HuH-7 (cell line): ENCODE measurements around the gene SPSB1.
"Not testable (repeated sequence)": the region's sequence is repeated elsewhere in the genome, so short reads cannot be mapped to it uniquely, and the experiment has no call there.

Experiments
- DNase-seq: peaks from one replicate; pipeline ENCODE4 v3.0.0; 2011; ENCODE audit warnings: low spot score

The SPSB1 gene

DNA sequence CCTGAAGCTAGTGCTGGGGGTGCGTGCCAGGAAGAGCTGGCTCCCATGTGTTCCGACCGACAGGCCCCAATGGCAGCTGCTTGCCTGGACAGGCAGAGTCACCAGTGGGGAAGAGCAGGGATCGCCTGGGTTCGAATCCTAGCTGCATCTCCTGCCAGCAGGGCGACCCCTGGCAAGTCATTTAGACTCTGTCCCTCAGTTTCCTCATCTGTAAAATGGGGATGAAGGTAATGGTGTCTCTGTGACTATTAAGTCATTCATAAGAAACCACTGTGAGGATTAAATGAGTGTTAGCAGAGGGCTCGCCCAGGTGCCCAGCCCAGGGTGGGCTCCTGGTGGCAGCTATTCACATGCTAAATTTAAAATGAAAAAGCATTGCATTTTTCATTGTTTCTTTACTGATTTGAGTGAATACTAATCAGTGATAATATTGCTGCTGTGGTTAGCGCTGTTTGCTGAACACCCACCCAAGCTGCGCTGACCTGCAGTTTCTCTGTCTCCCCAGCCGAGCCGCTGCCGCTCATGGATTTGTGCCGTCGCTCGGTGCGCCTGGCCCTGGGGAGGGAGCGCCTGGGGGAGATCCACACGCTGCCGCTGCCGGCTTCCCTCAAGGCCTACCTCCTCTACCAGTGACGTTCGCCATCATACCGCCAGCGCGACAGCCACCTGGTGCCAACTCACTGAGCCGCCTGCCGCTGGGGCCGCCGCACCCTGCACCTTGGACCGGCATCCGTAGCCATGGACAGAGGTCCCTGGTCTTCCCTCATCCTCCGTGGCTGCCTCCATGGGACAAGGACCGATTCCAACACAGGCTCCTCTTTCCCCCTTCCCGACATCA lies 74.5 kb downstream of the SPSB1 start:
- no peak for DNase-seq

DNA sequence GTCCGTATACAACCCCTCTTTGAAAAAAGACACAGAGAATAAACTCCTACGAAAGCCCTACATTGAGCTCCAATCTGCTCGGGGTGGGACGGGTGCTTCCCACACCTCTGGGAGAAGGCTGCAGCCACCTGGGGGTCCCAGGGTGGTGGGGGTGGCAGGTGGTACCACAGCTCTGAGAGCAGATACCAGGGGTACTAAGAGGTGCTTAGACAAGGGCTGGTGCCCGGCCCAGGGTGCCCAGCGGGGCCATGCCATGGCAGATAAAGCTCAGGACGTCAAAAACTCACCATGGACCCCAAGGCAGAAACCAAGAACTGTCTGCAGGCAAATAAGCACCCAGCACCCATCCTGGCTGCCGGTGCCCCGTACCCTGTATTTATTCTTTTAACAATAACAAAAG lies 75.1 kb downstream of the SPSB1 start:
- no peak for DNase-seq

DNA sequence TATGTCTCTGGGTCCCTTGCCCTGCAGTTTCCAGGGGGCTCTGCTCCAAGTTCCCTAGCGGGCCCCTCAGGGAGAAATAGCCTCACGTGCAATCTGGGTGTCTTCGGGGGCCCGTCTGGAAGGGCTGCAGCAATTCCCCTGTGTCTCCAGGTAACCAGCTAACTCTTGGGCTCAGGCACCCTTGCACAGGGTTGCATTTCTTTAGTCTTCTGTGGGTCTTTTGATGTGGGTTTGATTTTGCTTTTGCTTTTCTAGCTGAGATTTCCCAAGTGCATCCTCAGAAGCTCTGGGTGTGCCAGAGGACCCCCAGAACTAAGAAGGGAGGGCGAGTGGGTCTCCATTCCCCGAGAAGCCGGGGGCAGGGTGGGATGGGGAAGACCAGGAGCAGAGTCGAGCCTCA lies 75.7 kb downstream of the SPSB1 start:
- no peak for DNase-seq

DNA sequence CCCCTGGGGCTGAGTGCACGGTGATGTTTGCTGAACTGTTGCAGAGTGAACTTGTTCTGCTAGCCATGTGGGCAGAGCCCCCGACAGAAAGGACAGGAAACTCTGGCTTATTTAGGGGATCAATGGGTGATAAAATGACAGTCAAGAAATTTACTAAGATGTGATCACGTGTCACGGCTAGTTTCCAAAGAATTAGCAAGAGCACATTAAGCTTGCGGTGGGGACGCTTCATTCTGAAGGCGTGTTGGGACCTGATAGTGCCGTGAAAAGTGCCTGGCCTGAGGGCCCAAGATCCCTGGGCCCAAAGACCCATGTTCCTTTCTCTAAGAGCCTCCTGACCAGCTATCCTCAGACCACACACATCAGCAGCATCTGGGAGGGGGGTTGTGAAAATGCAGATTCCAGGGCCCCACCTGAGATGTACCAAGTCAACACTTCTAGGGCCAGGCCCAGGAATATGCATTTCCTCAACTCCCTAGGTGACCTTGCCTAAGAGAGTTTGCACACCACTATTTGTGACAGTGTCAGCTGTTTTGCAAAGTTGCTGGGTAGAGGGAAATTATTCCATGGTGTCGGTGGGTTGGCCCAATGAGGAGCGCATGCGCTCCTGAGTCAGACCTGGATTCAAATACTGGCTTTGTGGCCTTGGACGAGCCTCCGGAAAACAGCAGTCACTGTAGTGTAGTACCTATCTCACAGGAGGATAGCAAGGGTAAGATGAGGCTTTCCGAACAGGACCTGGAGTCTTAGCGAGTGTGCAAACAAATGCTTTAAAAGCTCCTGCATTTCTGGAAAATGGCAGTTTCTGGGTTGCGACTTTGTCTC lies 77.5 kb downstream of the SPSB1 start:
- no peak for DNase-seq

DNA sequence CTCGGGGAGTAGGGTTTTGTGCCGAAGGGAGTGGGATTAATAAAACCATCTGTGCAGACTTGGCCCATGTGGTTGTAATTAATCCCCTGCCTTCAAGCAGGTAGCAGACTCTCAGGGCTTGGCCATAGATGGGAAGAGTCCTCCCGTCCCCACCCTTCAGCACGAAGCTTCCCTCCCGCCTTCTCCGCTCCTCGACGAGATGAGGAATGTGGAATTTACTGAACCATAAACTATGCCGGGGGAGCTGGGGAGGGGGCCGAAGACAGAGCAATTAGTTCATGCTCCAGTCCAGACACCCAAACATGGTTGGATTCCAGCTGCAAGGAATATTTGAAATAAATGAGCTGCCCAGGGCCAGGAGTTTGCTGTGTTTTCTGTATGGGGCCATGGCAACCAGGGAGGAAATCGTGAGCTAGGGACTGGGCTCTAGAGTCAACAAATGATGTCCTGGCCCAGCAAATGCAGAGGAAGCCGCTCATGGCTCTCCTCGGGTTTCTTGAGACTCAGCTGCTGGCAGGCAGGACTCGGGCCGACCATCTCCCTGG lies 78.8 kb downstream of the SPSB1 start:
- no peak for DNase-seq

DNA sequence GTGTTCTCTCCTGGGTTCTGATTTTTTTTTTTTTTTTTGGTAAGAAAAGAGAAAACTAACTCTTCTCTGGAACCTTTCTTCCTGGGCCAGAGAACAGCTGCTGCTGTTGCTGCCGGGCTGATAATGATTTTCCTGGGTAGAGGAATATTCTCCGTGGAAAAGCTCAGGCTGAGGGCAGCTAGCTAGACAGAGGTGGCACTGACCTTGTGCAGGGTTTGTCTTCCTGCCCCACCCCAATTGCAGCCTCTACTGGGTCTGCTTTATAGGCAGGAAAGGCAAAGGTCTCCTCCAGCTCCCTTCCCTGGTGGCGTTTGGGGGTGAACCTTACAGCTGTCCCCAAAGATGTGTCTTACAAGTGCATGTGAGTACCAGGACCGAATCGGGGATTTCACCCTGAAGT lies 79.3 kb downstream of the SPSB1 start:
- no peak for DNase-seq

DNA sequence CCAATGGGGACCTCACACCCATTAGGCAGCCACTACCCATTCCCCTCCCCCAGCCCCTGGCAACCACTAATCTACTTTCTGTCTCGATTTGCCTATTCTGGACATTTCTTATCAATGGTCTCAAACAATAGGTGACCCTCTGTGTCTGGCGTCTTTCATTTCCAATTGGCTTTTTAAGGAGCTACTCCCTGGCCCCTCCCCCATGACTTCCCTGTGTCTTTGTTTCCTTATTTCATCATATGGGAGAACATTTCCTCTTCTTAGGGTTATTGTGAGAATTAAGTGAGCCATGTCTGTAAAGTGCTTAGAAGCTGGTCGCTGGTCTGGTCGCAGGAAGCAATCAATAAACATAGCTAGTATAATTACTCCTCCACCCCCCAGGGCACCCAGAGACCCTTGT lies 80.9 kb downstream of the SPSB1 start:
- no peak for DNase-seq

DNA sequence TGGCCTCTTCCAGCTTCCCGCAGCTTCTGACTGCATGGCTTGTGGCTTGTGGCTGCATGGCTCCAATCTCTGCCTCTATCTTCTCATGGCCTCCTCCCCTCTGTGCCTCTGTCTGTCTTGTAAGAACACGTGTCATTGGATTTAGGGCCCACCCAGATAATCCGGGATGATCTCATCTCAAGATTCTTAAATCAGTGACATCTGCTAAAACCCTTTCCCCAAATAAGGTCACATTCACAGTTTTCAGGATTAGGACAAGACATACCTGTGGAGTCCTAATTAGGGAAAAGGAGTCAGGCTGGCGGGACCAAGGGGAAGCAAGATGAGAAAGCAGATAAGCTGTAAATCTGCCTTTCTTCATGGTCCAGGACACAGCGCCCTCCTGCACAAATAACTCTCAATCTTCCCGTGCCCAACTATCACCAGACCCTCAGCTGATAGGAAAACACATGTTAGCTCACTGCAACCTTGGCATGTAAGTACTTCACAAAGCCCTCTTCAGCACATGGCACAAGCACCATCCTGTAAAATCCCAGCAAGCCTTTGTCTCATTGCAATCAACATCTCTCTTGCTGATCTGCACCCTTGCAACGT lies 82.2 kb downstream of the SPSB1 start:
- no peak for DNase-seq

DNA sequence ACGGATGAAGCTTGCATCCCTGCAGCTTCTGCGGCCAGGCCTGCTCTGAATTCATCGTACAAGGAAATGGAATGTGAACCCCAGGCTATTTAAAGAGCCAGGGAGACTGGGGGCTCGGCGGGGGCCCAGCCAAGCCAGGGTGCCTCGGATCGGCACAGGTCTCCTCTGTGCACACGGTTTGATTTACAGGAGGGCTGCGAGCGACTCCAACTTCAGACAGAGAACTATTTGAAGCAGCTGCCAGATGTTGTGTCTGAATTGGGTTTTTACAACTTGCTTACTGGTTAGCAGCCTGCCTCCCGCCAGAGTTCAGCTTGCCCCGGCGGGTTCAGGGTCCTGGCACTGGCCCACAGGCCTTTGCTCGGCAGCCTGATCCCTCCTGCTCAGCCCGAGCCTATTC lies 83.2 kb downstream of the SPSB1 start:
- no peak for DNase-seq

DNA sequence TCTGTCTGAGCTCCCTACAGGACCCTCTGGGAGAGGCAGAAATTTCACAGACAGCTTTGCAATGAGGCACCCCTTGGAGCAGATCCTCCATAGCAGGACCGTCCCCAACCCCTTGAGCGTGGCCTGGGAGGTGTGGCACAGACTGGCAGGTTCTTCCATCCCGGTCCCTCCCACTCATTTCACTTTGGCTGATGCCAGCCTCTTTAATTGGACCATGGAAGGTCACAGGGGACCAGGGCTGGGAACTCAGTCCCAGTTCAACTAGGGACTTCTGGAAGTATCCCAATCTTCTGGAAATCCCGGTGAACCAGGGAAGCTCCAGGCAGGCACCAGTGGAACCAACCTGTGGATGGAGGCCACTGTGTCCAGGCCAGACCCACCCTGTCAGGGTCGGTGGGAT lies 83.7 kb downstream of the SPSB1 start:
- DNase-seq: no peak

DNA sequence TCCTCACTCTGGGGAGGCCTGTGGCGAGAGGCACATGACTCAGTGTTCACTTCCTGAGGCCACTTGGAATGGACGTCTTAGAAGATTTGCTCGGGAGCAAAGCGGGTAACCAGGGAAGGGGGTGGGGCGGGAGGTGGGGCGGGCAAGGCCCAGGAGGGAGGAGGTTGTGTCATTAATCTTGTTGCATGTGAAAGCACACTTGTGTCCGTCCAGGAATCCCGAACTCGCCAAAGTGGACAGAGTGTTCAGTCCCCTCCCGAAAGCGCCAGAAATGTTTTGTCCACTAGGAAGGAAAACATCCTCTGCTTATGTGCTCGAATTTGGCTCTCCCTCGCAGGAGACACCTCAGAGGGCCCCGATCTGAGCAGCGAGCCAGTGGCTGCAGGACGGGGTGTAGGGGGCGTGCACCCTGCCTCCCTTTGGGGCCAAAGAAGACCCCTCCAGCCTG lies 84.2 kb downstream of the SPSB1 start:
- DNase-seq: no peak

DNA sequence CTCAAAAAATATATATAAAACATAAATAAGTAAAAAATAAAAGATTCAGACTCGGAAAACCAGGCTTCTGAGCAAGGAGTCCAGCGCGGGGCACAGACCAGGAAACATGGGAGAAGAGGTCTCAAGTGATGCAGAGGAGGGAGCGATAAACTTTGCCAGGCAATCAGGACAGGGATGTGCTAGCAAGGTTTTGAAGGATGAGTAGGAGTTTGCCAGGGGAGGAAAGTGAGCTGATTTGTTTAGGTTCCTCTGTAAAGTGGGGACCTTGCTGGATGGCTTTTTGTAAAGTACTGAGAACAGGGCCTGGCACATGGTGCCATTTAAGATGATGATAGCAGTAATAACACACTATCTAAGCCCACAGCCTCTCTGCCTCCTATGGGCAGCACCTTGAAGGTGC lies 86.1 kb downstream of the SPSB1 start:
- no peak for DNase-seq

DNA sequence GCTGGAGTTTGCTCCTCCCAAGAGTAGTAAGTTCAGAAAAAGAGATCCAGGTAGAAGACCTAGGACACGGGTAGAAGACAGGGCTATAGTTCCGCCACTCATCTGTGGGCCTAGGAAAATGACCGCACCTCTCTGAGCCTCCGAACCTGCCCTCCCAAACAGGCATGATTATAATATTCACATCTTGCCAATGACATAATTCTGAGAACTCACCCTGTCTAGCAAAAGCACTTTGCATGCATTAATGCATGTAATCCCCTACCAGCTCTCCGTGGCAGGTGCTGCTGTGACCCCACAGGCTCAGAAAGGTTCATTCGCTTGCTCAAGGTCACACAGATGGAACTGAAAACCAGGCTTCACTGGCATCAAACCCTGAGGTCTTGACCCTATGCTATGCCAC lies 88.0 kb downstream of the SPSB1 start:
- no peak for DNase-seq

DNA sequence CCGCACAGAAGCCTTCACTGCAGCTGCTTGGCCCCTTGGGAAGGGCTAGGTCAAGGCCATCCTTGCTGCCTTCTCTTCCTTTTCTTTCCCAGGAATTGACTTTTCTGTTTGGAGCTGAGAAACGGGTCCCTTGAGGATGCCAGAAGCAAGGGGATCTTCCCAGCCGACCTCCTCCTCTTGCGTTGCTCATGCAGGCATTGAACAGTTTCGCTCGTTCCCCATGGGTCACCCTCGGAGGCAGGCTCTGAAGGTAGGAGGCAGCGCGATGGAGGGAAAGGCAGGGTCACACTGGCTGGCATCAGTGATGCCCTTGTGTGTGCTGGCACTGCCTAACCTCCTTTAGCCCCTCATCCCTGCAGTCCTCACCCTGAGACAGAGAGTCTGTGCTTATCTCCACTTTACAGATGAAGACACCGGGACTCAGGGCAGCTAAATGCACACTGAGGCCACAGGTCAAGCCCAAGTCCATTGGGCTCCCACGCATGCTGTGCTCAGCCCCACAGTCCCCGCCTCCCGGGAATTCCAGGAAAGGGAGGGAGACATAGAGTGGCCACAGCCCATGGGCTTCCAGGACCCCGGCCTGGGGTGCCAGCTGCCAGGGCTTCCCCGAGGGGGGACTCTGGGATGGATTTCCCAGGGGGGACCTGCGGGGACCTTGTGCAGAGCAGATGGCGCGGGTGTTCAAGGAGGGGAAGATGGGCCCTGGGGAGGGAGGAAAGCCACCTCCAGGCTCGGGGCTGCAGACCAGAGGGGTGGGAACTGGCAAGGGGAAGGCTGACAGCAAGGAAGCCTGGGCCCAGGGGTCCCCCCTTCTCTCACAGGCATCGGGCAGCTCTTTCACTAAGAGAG lies 90.2 kb downstream of the SPSB1 start:
- DNase-seq: no peak

DNA sequence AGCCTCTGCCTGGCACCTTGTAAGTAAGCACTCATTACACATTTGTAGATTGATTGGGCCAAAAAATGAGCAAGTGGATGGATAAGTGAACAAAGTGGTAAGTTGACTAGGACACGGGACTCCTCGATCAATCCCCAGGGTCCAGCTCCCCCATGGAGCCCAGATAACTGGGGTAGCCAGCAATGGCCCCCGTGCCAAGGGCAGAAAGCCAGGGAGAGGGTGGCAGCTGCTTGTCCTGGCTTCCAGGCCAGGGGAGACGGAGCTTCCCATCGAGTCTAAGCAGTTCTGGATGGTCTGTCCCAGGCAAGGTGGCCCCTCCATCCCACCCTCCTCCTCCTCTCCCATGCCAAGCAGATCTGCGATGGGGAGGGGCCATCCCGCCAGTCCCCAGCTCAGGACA lies 91.4 kb downstream of the SPSB1 start:
- no peak for DNase-seq

DNA sequence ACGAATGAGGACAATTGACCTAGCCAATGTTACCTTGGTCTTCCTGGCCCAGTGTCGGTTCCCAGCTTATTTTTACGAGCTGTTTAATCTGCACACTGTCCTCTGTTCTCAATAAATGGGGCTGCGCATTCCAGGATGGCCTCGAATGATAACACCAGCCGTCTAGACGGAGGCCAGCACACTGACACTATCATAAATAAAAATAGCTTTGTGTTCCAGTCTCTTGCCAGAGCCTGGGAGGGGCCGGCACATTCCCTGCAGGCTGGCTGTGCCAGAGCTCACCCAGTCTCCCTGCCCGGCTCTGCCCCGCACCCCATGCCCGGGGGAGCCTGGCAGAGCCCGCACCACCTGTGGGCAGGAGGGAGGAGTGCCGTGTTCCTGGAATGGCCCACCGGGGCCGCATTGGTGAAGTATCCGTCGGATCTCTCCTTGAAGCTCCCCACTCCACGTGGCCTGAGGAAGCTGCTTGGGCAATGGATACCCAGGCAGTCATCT lies 92.1 kb downstream of the SPSB1 start:
- DNase-seq: no peak

DNA sequence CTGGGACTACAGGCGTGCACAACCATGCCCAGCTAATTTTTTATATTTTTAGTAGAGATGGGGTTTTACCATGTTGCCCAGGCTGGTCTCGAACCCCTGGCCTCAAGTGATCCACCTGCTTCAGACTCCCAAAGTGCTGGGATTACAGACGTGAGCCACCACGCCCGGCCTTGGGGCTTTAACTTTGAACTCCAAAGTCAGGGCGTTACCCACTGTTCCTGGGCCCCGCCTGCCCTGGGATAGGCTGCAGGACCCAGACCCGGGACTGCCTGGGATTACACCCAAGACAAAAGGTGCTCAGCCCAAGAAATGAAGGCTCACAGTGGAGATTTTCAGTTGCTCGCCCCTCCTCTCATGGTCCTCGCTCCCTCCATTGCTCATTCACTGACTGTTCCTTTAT lies 92.7 kb downstream of the SPSB1 start:
- DNase-seq: not testable (repeated sequence)

DNA sequence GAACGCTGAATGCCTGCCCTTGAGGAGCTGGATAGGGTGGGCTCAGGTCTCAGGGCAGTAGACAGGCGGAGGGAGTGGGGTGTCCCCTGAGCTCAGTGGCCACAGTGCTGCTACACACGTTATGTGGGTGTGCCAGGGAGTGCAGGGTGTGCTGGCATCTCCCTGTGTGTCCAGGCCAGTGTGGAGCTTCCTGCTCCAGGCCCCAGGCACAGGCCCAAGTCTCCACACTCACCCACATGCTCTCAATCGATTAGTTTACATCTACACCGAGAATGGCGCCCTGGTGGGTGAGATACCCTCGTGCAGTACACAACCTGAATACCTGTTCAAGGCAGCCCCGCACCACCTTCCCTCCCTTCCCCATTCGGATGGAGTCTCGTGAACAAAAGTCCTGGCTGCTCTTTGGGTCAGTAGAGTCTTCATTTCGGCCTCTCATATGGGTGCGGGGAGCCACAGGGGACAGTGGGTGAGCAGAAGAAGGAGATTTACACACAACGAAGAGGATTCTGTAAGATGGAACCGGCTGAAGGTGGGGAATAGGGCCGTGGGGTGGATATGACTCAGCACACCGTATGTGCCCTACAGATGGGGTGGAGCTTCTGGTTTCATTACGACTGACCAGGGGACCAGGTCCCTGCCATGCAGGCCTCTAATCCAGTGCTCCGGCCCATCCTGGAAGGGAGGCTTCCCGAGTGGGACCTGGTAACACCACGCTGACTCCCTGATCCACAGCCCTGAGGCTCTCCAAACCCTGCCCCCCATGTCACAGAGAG lies 93.3 kb downstream of the SPSB1 start:
- DNase-seq: no peak

DNA sequence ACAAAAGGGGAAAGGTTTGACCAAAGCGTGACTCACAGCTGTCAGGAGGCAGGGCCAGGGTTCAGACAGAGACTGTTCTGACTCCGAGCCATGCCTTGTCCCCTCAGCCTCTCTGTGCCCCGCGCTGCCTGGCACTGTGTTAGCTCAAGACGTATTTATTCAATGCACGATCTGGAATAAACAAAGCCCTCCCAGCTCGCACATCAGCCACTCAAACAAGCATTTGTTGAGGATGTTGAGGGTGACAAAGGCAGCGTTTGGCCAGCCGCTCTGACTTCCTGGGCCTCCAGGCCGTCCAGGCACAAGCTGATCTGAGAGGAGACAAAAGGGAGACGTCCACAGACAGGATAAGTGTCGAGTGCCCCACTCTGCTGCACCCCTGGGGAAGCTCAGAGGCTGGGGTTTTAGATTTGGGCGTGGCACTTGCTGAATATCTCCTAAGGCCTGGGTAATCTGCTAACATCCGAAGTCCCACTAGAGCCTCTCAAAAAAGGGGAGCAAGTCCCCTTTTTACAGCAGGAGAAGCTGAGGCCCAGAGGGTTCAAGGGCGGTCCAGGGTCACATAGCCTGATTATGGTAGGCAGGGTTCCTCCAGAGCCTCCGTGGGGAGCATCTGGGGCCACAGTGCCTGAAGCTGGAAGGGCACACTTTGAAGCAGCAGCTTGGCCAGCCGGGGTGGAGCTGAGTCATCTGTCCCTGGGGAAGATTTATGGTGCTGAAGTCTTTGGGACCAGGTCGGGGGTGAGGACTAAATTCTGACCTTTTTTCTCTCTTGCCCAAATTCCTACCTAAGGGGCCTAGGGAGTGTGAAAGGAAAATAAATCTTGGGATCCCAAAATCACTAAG lies 95.9 kb downstream of the SPSB1 start:
- DNase-seq: no peak

DNA sequence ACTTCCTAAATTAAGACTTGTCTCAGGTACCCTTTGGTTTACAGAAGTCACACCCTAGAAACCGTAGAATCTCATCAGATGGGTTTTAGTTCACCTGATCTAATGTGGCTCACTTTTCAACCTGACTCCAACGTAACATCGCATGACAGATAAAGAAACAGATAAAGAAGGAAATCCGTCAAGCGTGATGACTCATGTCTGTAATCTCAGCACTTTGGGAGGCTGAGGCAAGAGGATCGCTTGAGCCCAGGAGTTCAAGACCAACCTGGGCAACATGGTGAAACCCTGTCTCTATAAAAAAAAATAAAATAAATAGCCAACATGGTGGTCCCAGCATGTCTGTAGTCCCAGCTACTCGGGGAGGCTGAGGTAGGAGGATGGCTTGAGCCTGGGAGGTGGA lies 97.3 kb downstream of the SPSB1 start:
- no peak for DNase-seq
